ENCODE results near the gene MESD.

DNA sequence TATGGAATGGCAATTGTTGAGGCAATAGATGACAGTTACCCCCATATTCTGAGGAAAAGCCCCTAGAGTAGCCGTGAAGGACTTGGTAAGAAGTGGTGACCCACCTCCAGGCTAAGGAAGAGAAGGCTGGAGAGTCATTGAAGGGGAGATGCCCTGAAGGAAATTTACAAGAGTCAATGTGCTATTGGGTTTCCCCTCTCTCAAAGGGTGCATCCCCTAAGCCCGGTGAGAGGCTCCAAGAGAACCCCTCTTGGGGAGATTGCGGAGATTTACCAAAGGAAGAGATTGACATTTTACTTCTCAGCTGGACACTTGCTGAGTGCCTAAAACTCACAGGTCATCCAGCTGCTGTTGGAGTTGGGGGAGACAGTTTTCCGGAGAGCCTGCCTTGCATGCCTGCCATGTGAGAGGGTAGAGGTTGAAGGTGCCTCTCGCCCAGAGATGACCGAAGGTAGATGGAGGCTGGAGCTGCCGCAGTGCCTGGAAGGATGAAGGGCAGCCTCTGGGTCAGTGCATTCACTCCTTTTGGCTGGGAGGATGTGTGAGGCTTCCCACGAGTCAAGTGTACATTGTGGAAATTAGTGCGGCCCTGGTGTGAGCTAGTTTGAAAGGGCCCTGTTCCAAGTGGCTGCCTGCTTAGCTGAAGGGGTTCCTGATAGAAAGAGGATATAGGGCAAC lies 30.7 kb downstream of the MESD start:
- TF ChIP-seq, protein P1, sequence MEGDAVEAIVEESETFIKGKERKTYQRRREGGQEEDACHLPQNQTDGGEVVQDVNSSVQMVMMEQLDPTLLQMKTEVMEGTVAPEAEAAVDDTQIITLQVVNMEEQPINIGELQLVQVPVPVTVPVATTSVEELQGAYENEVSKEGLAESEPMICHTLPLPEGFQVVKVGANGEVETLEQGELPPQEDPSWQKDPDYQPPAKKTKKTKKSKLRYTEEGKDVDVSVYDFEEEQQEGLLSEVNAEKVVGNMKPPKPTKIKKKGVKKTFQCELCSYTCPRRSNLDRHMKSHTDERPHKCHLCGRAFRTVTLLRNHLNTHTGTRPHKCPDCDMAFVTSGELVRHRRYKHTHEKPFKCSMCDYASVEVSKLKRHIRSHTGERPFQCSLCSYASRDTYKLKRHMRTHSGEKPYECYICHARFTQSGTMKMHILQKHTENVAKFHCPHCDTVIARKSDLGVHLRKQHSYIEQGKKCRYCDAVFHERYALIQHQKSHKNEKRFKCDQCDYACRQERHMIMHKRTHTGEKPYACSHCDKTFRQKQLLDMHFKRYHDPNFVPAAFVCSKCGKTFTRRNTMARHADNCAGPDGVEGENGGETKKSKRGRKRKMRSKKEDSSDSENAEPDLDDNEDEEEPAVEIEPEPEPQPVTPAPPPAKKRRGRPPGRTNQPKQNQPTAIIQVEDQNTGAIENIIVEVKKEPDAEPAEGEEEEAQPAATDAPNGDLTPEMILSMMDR (IDR thresholded peaks at IDR 0.05), result no peak
- TF ChIP-seq POLR2A (IDR thresholded peaks at IDR 0.05), result no peak

All from right lobe of liver (tissue), 4 donors.